Hepatocyte (in vitro differentiated cells): Measurements from ENCODE around the gene ZSCAN10. TPM values are rescaled to one million over a fixed set of nuclear protein-coding genes. Genes with fewer than 3 reads are reported as not detected.

Experiments used
- DNase-seq: peaks from one replicate; pipeline ENCODE4 v3.0.0-alpha.2; 2016; ENCODE audit warnings: low spot score
- H2AFZ ChIP-seq: fragments of 200-600 bp; sonication (generic); 2 replicates; pipeline ENCODE4 v1.6.0; 2016; ENCODE audit warnings: antibody characterized with exemption, mild to moderate bottlenecking
- H3K27ac ChIP-seq: fragments of 200-600 bp; sonication (generic); 2 replicates; pipeline ENCODE4 v1.5.1; 2016; ENCODE audit warnings: mild to moderate bottlenecking
- H3K27me3 ChIP-seq: fragments of 200-600 bp; sonication (generic); 2 replicates; pipeline ENCODE4 v1.6.1; 2016
- H3K36me3 ChIP-seq: fragments of 200-600 bp; sonication (generic); replicated peaks from 2 replicates; pipeline ENCODE4 v1.5.1; 2016; ENCODE audit warnings: low read depth; ENCODE audit not compliant: insufficient read depth
- H3K4me1 ChIP-seq: fragments of 200-600 bp; sonication (generic); 2 replicates; pipeline ENCODE4 v1.5.1; 2016; ENCODE audit warnings: mild to moderate bottlenecking, moderate library complexity; ENCODE audit not compliant: insufficient read depth
- H3K4me2 ChIP-seq: fragments of 200-600 bp; sonication (generic); 2 replicates; pipeline ENCODE4 v1.6.0; 2016
- H3K4me3 ChIP-seq: fragments of 200-600 bp; sonication (generic); 2 replicates; pipeline ENCODE4 v1.5.1; 2016; ENCODE audit warnings: mild to moderate bottlenecking
- H3K79me2 ChIP-seq: fragments of 200-600 bp; sonication (generic); 2 replicates; pipeline ENCODE4 v1.6.0; 2017; ENCODE audit warnings: mild to moderate bottlenecking
- H3K9me2 ChIP-seq: fragments of 200-600 bp; sonication (generic); replicated peaks from 2 replicates; pipeline ENCODE4 v1.6.0; 2017; ENCODE audit warnings: mild to moderate bottlenecking; ENCODE audit not compliant: insufficient read depth
- H3K9me3 ChIP-seq: fragments of 200-600 bp; sonication (generic); 2 replicates; pipeline ENCODE4 v1.5.1; 2016; ENCODE audit warnings: low read depth, mild to moderate bottlenecking
- H4K20me1 ChIP-seq: fragments of 200-600 bp; sonication (generic); 2 replicates; pipeline ENCODE4 v1.6.0; 2016; ENCODE audit warnings: mild to moderate bottlenecking; ENCODE audit not compliant: insufficient read depth, poor library complexity, severe bottlenecking
- EZH2 ChIP-seq: fragments of 200-600 bp; sonication (generic); IDR thresholded peaks from 2 replicates; pipeline ENCODE4 v1.6.1; 2016; ENCODE audit warnings: antibody characterized with exemption, mild to moderate bottlenecking, borderline replicate concordance
- EZH2phosphoT487 ChIP-seq: fragments of 200-600 bp; sonication (generic); IDR thresholded peaks from one replicate; pipeline ENCODE4 v1.6.1; 2018; ENCODE audit warnings: antibody characterized with exemption, mild to moderate bottlenecking, low read depth, moderate library complexity; ENCODE audit not compliant: unreplicated experiment, severe bottlenecking
- WGBS: methylation state at CpG from one replicate; pipeline ENCODE4 v1.1.6; 2016; ENCODE audit warnings: low lambda C conversion rate; ENCODE audit errors: missing lambda C conversion rate; 5-methylcytosine and 5-hydroxymethylcytosine counted together
- polyA plus RNA-seq: library from polyadenylated mRNA; unstranded; fragments of >200 nt; fragmentation: Nextera tagmentation; extraction: Ambion mirVana; gene quantifications from 2 replicates; pipeline ENCODE4 v1.2.1, GENCODE V29; 2016
- total RNA-seq: library from RNA; depleted of rRNA; stranded (reverse); fragments of >200 nt; gene quantifications from 2 replicates; pipeline ENCODE4 v1.2.3, GENCODE V29; 2014
- TF ChIP-seq, protein P1 (sequence below): fragments of 200-600 bp; sonication (generic); IDR thresholded peaks from 2 replicates; pipeline ENCODE4 v1.5.1; 2016; ENCODE audit warnings: antibody characterized with exemption, mild to moderate bottlenecking; ENCODE audit not compliant: poor library complexity

ZSCAN10 gene
- total and polyA plus RNA-seq, 2 experiments from 2014 or later, result not detected

DNA sequence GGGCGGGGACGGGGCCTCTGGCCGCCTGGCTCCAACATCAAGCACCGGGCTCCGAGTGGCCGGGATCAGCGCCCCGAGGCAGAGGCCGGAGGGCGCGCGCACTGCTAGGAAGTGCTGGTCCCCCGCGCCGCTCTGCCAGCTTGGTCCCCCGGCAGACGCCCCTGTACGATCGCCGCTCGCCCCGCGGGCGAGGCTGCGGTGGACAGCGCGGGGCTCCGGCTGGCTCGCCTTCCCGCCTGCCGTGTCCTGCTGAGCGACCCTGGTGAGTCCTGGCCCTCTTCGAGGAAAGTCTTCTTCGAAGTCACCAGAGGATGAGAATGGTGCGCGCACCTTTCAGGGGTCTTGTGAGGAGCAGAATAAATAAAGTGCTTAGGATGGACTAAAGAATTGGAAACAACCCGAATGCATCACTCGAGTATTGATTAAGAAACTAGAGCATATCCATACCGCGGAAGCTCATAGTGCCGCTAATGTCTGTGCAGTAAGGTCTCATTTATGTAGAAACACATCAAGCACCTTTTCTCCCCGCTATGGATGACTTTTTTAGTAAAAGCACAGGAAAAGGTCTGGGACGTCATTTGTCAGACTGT lies 36.1 kb upstream of the ZSCAN10 start:
- Histone ChIP-seq H3K79me2 (peaks cover 40% of the 10 kb centered on the region), H3K4me3 (peak overlapping the region; percentile 31)
- under 1% methylated on average over 23 of the region's 43 CpGs for WGBS

DNA sequence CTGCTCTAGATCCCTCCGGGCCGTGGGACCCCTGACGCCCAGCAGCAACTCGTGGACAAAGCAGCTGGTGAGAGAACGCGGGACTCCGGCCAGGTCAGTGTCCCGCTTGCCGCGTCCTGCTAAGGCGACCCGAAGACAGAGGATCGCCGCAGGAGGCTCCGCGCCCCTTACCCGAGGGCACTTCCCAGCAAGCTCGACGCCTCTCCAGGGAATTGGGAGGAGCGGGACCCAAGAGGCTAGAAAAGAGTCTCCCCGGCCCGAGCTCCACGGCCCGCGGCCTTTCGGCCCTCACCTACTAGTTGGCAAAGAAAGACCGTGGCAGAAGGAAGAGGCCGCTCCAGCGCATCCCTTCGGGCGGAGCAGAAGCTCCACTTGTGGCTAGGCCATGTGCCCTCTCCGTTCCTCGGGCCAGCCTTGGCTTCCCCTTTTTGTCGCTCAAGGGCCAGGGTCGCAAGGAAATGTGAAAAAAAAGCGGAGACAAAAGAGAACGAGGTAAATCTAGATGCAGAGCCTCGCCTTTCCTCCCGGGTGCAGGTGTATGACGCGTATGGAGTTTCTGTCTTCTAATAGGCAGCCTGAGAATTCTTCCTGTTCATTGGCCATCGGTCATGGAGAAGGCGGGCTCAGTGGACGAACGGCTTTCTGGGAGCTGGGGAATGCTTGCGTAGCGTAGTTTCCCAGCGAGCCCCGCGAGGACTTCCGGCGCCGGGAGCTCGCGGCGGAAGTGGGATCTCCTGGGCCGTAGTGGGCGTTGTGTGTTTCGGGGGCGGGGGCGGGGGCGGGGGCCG lies 35.4 kb upstream of the ZSCAN10 start, which contains the start of gene ZNF213:
TSS of gene ZNF213 (plus strand) at position 692 of the 788 bp plus-strand sequence. CDS start 2,252 bp downstream, outside the sequence.
- peak within 1 kb of the TSS; percentile 92 for H3K4me2 ChIP-seq
- H3K9me3 ChIP-seq, result no peaks in the 10 kb centered on the region
- H3K27ac ChIP-seq, result peak within 1 kb of the TSS; percentile 96
- H3K27me3 ChIP-seq, result no peaks in the 10 kb centered on the region
- peak within 1 kb of the TSS; percentile 68 for H3K4me3 ChIP-seq
- 1% methylated on average over 53 of the region's 63 CpGs for WGBS
- peaks cover 10% of the 10 kb centered on the region for H3K4me1 ChIP-seq
- TF ChIP-seq, protein P1, sequence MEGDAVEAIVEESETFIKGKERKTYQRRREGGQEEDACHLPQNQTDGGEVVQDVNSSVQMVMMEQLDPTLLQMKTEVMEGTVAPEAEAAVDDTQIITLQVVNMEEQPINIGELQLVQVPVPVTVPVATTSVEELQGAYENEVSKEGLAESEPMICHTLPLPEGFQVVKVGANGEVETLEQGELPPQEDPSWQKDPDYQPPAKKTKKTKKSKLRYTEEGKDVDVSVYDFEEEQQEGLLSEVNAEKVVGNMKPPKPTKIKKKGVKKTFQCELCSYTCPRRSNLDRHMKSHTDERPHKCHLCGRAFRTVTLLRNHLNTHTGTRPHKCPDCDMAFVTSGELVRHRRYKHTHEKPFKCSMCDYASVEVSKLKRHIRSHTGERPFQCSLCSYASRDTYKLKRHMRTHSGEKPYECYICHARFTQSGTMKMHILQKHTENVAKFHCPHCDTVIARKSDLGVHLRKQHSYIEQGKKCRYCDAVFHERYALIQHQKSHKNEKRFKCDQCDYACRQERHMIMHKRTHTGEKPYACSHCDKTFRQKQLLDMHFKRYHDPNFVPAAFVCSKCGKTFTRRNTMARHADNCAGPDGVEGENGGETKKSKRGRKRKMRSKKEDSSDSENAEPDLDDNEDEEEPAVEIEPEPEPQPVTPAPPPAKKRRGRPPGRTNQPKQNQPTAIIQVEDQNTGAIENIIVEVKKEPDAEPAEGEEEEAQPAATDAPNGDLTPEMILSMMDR, result no peak
- no peak for TF ChIP-seq EZH2
- TF ChIP-seq EZH2phosphoT487, result no peak
- peaks cover 42% of the 10 kb centered on the region for H3K79me2 ChIP-seq
- H2AFZ ChIP-seq, result peak within 1 kb of the TSS; percentile 80
- H3K9me2 ChIP-seq, result no peaks in the 10 kb centered on the region
- no peaks in the 10 kb centered on the region for H3K36me3 ChIP-seq
- peak; percentile 98 for DNase-seq
- H4K20me1 ChIP-seq, result no peaks in the 10 kb centered on the region

More for the DNA sequence above, 36.1 kb upstream of the ZSCAN10 start:
- H3K4me1 ChIP-seq, result peaks cover 10% of the 10 kb centered on the region
- H3K27me3 ChIP-seq, result no peaks in the 10 kb centered on the region
- H3K27ac ChIP-seq, result peak overlapping the region; percentile 81
- H3K9me3 ChIP-seq, result no peaks in the 10 kb centered on the region
- no peaks in the 10 kb centered on the region for H3K36me3 ChIP-seq
- H4K20me1 ChIP-seq, result no peaks in the 10 kb centered on the region
- H3K4me2 ChIP-seq, result peak overlapping the region; percentile 75
- DNase-seq, result no peak
- no peak for TF ChIP-seq EZH2
- TF ChIP-seq, protein P1, result no peak
- no peak for TF ChIP-seq EZH2phosphoT487
- H3K9me2 ChIP-seq, result no peaks in the 10 kb centered on the region
- peak overlapping the region; percentile 80 for H2AFZ ChIP-seq

GRCh38 chr16:3133844-3134243 lies 34.8 kb upstream of the ZSCAN10 start:
- peaks cover 16% of the 10 kb centered on the region for H3K4me1 ChIP-seq
- no peaks in the 10 kb centered on the region for H4K20me1 ChIP-seq
- H3K36me3 ChIP-seq, result no peaks in the 10 kb centered on the region
- peak overlapping the region; percentile 96 for H3K27ac ChIP-seq
- TF ChIP-seq, protein P1, result no peak
- TF ChIP-seq EZH2 (no peak), EZH2phosphoT487 (no peak)
- H3K9me3 ChIP-seq, result no peaks in the 10 kb centered on the region
- H3K27me3 ChIP-seq, result no peaks in the 10 kb centered on the region
- no peaks in the 10 kb centered on the region for H3K9me2 ChIP-seq
- DNase-seq, result no peak
- peak overlapping the region; percentile 13 for H2AFZ ChIP-seq
- peaks cover 43% of the 10 kb centered on the region for H3K79me2 ChIP-seq
- WGBS, result 17% methylated on average over 7 of the region's 7 CpGs
- H3K4me3 ChIP-seq, result peak overlapping the region; percentile 68
- H3K4me2 ChIP-seq, result peak overlapping the region; percentile 92
